Stimulated activated naive CD8-positive, alpha-beta T cell treated with anti-CD3 and anti-CD28 coated beads, Interleukin-15, amount 100 ng/mL, for 72 hours (primary cell): ENCODE measurements around the gene NDUFA13.
"Not testable (repeated sequence)": the region's sequence is repeated elsewhere in the genome, so short reads cannot be mapped to it uniquely, and the experiment has no call there.

Experiments used
- ATAC-seq: fragments of 150-1000 bp; cut with Tn5 transposase; 2 replicates; pipeline ENCODE4 v1.10.0; 2021; ENCODE audit warnings: mild to moderate bottlenecking, moderate library complexity
- DNase-seq, 2 donors: peaks; one replicate each; pipeline ENCODE4 v3.0.0; 2021 to 2022
- H3K27ac Mint-ChIP-seq, 2 donors: one replicate each; pipeline ENCODE4 v1.8.0; 2022; ENCODE audit warnings: mild to moderate bottlenecking in 2 of 2, mixed read lengths in 2 of 2, moderate library complexity in 2 of 2
- H3K27me3 Mint-ChIP-seq: one replicate; pipeline ENCODE4 v1.8.0; 2022; ENCODE audit warnings: mixed read lengths
- H3K4me1 Mint-ChIP-seq: one replicate; pipeline ENCODE4 v1.8.0; 2022; ENCODE audit warnings: mild to moderate bottlenecking, mixed read lengths
- H3K4me3 Mint-ChIP-seq, 2 donors: one replicate each; pipeline ENCODE4 v1.8.0; 2022; ENCODE audit warnings: mild to moderate bottlenecking in 2 of 2, mixed read lengths in 2 of 2, moderate library complexity in 1 of 2
- H3K9me3 Mint-ChIP-seq, 2 donors: one replicate each; pipeline ENCODE4 v1.8.0; 2022; ENCODE audit warnings: mixed read lengths in 2 of 2

The NDUFA13 gene

GRCh38 chr19:19515642-19516519 is at the start of gene NDUFA13:
NDUFA13 (plus strand) TSS chr19:19516225; CDS start chr19:19516239, 14 bp downstream.
- no peaks in the 10 kb centered on the region for H3K9me3 Mint-ChIP-seq
- DNase-seq: peak; percentile 94 to 95
- H3K27ac Mint-ChIP-seq: peak within 1 kb of the TSS; percentile 95 to 96
- H3K4me1 Mint-ChIP-seq: peaks cover 53% of the 10 kb centered on the region
- H3K4me3 Mint-ChIP-seq: peak within 1 kb of the TSS; percentile 86 to 93
- ATAC-seq: peak; percentile 93
- H3K27me3 Mint-ChIP-seq: no peaks in the 10 kb centered on the region

- peaks cover 59% of the 10 kb centered on the region for H3K4me1 Mint-ChIP-seq
- H3K27me3 Mint-ChIP-seq: no peaks in the 10 kb centered on the region
- H3K9me3 Mint-ChIP-seq: peaks cover 19 to 32% of the 10 kb centered on the region in 2 donors
- no peak overlapping the region for H3K4me3 Mint-ChIP-seq
- peak overlapping the region in 1 of 2 donors; percentile 10 for H3K27ac Mint-ChIP-seq
- no peak for DNase-seq
- ATAC-seq: no peak
Observed at GRCh38 chr19:19468424-19469050, 47.5 kb upstream of the NDUFA13 start.

GRCh38 chr19:19470579-19470978 is 45.4 kb upstream of the NDUFA13 start:
- Mint-ChIP-seq H3K27me3 (no peaks in the 10 kb centered on the region), H3K27ac (peak overlapping the region in 1 of 2 donors; percentile 12), H3K4me1 (peaks cover 59% of the 10 kb centered on the region), H3K9me3 (peaks cover 19 to 32% of the 10 kb centered on the region in 2 donors), H3K4me3 (no peak overlapping the region)
- DNase-seq: no peak
- ATAC-seq: no peak

GRCh38 chr19:19471682-19472081 is 44.3 kb upstream of the NDUFA13 start:
- H3K27ac Mint-ChIP-seq: no peak overlapping the region
- DNase-seq: no peak
- peaks cover 62% of the 10 kb centered on the region for H3K4me1 Mint-ChIP-seq
- ATAC-seq: no peak
- H3K27me3 Mint-ChIP-seq: no peaks in the 10 kb centered on the region
- H3K9me3 Mint-ChIP-seq: peaks cover 13 to 23% of the 10 kb centered on the region in 2 donors
- no peak overlapping the region for H3K4me3 Mint-ChIP-seq

- not testable (repeated sequence) for H3K27ac Mint-ChIP-seq, ATAC-seq, H3K27me3 Mint-ChIP-seq, H3K4me3 Mint-ChIP-seq, DNase-seq
- Mint-ChIP-seq H3K9me3 (peaks cover 13 to 20% of the 10 kb centered on the region in 2 donors), H3K4me1 (peaks cover 66% of the 10 kb centered on the region)
Observed at GRCh38 chr19:19472106-19472505, 43.9 kb upstream of the NDUFA13 start.

GRCh38 chr19:19475015-19475765 is 40.8 kb upstream of the NDUFA13 start:
- H3K4me1 Mint-ChIP-seq: peaks cover 84% of the 10 kb centered on the region
- no peak for DNase-seq

GRCh38 chr19:19475849-19476828 is 39.9 kb upstream of the NDUFA13 start:
- DNase-seq: no peak
- ATAC-seq: no peak
- Mint-ChIP-seq H3K4me3 (no peak overlapping the region), H3K4me1 (peaks cover 88% of the 10 kb centered on the region), H3K27ac (peak overlapping the region; percentile 48 to 60), H3K27me3 (no peaks in the 10 kb centered on the region), H3K9me3 (no peaks in the 10 kb centered on the region)

More at GRCh38 chr19:19475015-19475765, 40.8 kb upstream of the NDUFA13 start:
- Mint-ChIP-seq H3K27ac (peak overlapping the region; percentile 16 to 68), H3K9me3 (no peaks in the 10 kb centered on the region), H3K27me3 (no peaks in the 10 kb centered on the region), H3K4me3 (no peak overlapping the region)
- ATAC-seq: no peak

- no peak for ATAC-seq
- no peak for DNase-seq
- Mint-ChIP-seq H3K27me3 (no peaks in the 10 kb centered on the region), H3K4me1 (peaks cover 92% of the 10 kb centered on the region), H3K4me3 (no peak overlapping the region), H3K27ac (peak overlapping the region in 1 of 2 donors; percentile 71), H3K9me3 (no peaks in the 10 kb centered on the region)
Observed at GRCh38 chr19:19477705-19478383, 38.2 kb upstream of the NDUFA13 start.

- H3K4me1 Mint-ChIP-seq: peaks cover 89% of the 10 kb centered on the region
- peak overlapping the region in 1 of 2 donors; percentile 76 for H3K27ac Mint-ChIP-seq
- H3K27me3 Mint-ChIP-seq: no peaks in the 10 kb centered on the region
- no peaks in the 10 kb centered on the region for H3K9me3 Mint-ChIP-seq
- DNase-seq (peak in 1 of 2 donors; percentile 51), ATAC-seq (peak; percentile 90)
- H3K4me3 Mint-ChIP-seq: peak overlapping the region; percentile 8 to 40
Observed at GRCh38 chr19:19480688-19481087, 35.3 kb upstream of the NDUFA13 start.

GRCh38 chr19:19482809-19483596 is 33.0 kb upstream of the NDUFA13 start:
- H3K27me3 Mint-ChIP-seq: no peaks in the 10 kb centered on the region
- DNase-seq (no peak), ATAC-seq (no peak)
- no peak overlapping the region for H3K4me3 Mint-ChIP-seq
- peak overlapping the region in 1 of 2 donors; percentile 13 for H3K27ac Mint-ChIP-seq
- H3K9me3 Mint-ChIP-seq: no peaks in the 10 kb centered on the region
- H3K4me1 Mint-ChIP-seq: peaks cover 89% of the 10 kb centered on the region

- H3K4me3 Mint-ChIP-seq: no peak overlapping the region
- H3K9me3 Mint-ChIP-seq: no peaks in the 10 kb centered on the region
- DNase-seq (no peak), ATAC-seq (no peak)
- H3K27ac Mint-ChIP-seq: peak overlapping the region; percentile 65 to 86
- peaks cover 95% of the 10 kb centered on the region for H3K4me1 Mint-ChIP-seq
- H3K27me3 Mint-ChIP-seq: no peaks in the 10 kb centered on the region
Observed at GRCh38 chr19:19485161-19485997, 30.6 kb upstream of the NDUFA13 start.

GRCh38 chr19:19485998-19486290 is 30.1 kb upstream of the NDUFA13 start:
- H3K27ac Mint-ChIP-seq: peak overlapping the region in 1 of 2 donors; percentile 67
- ATAC-seq (no peak), DNase-seq (no peak)
- no peaks in the 10 kb centered on the region for H3K9me3 Mint-ChIP-seq
- no peak overlapping the region for H3K4me3 Mint-ChIP-seq
- H3K4me1 Mint-ChIP-seq: peaks cover 94% of the 10 kb centered on the region
- no peaks in the 10 kb centered on the region for H3K27me3 Mint-ChIP-seq
